NB4 (cell line): Measurements from ENCODE around the gene KLF16.

Experiments
- DNase-seq: peaks from one replicate; pipeline ENCODE4 v3.0.0; 2010; ENCODE audit warnings: low read depth
- H3K4me3 ChIP-seq: one replicate; pipeline ENCODE4 v1.5.1; 2011; ENCODE audit warnings: mild to moderate bottlenecking, low read depth, low read length, moderate library complexity
- MYC ChIP-seq: IDR thresholded peaks from 2 replicates; pipeline ENCODE4 v1.6.1; 2011; ENCODE audit warnings: low read depth, low read length
- POLR2A ChIP-seq: IDR thresholded peaks from 2 replicates; pipeline ENCODE4 v1.6.1; 2011; ENCODE audit warnings: mild to moderate bottlenecking; ENCODE audit not compliant: insufficient read length; ENCODE audit errors: extremely low read depth
- TF ChIP-seq, protein P1 (sequence below): IDR thresholded peaks from one replicate; pipeline ENCODE4 v1.5.1; 2012; ENCODE audit warnings: low read depth, low read length
- TF ChIP-seq, protein P2 (sequence below): IDR thresholded peaks from 2 replicates; pipeline ENCODE4 v1.6.1; 2011; ENCODE audit warnings: low read depth, low read length

The KLF16 gene

DNA sequence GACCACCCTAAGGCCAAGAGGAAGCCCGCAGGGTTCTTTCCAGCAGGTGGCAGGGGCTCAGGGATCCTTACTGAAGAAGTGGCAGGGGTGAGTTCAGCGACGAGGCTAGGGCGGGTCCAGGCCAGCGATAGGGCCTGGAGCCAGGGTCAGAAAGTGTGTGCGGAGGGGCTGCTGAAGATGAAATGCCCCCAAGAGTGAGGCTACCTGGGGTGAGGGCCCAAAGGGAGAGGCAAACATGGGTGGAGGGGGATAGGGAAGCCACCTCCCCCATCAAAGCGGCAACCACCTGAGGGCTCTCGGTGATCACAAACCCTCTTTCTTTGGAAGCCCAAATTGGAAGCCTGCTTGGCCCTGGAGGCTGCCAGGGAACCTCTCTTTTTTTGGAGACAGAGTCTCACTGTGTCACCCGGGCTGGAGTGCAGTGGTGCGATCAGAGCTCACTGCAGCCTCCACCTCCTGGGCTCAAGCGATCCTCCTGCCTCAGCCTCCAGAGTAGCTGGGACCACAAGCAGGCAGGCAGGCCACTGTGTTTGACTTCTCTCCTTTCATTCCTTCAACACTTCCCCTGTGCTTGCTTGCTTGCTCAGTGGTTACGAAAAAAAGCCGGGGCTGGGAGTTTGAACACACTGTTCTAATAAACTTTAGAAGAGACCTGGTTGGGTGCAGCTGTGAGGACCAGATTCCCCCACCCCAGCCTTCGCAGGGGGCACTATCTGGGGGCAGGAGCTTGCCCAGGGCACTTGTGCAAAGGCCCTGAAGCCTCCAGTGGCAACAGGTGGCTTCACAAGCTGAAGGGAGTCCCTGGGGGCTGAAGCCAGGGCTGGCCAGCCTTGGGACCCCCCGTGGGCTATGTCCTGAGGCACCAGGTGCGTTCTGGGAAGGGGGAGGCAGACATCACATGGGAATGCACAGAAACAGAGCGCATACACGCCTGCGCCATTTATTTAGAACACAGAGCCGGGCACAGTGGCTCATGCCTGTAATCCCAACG, 49.9 kb downstream of the KLF16 start:
- TF ChIP-seq POLR2A, result no peak
- TF ChIP-seq, protein P1, sequence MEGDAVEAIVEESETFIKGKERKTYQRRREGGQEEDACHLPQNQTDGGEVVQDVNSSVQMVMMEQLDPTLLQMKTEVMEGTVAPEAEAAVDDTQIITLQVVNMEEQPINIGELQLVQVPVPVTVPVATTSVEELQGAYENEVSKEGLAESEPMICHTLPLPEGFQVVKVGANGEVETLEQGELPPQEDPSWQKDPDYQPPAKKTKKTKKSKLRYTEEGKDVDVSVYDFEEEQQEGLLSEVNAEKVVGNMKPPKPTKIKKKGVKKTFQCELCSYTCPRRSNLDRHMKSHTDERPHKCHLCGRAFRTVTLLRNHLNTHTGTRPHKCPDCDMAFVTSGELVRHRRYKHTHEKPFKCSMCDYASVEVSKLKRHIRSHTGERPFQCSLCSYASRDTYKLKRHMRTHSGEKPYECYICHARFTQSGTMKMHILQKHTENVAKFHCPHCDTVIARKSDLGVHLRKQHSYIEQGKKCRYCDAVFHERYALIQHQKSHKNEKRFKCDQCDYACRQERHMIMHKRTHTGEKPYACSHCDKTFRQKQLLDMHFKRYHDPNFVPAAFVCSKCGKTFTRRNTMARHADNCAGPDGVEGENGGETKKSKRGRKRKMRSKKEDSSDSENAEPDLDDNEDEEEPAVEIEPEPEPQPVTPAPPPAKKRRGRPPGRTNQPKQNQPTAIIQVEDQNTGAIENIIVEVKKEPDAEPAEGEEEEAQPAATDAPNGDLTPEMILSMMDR, result no peak
- no peak for TF ChIP-seq MYC
- TF ChIP-seq, protein P2, sequence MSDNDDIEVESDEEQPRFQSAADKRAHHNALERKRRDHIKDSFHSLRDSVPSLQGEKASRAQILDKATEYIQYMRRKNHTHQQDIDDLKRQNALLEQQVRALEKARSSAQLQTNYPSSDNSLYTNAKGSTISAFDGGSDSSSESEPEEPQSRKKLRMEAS, result no peak
- no peak for DNase-seq
- H3K4me3 ChIP-seq, result peak overlapping the region; percentile 63

DNA sequence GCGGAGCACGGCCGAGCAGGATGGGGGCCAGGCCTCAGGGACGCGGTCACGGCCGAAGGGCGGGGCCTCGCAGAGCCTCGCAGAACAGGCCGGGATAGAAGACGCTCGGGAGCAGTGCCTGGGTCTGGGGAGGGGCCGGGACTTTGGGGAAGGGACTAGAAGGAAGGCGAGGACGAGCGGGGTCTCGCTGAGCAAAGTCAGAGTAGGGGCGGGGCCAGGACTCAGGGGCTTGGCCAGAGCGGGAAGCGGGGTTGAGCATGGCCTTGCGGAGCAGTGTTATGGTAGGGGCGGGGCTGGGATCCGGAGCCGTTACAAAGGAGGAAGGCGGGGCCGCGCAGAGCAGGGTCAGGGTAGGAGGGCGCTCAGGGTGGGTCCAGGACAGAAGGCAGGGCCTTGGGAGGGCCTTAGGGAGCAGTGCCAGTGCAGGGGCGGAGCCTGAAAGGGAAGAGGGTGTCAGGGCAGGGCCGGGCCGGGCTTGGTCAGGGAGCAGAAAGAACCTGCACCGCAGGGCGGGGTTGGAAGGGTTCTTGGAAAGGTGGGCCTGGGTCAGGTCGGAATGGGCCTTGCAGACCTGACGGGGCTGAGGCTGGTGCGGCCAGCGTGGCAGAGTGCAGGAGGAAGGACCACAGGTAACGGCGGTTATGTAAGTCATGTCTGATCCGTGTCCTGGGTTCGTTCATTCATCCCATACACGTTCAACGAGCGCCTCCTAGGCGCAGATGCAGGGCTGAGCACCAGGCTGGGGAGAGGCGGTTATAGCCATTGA, 50.8 kb downstream of the KLF16 start:
- H3K4me3 ChIP-seq, result peak overlapping the region; percentile 63
- TF ChIP-seq MYC (no peak), POLR2A (peak; percentile 35)
- TF ChIP-seq, protein P1, result peak; percentile 55
- TF ChIP-seq, protein P2, result 0 out of 2 replicates have a peak, but pooled peaks have one; percentile 20
- peak; percentile 96 for DNase-seq

DNA sequence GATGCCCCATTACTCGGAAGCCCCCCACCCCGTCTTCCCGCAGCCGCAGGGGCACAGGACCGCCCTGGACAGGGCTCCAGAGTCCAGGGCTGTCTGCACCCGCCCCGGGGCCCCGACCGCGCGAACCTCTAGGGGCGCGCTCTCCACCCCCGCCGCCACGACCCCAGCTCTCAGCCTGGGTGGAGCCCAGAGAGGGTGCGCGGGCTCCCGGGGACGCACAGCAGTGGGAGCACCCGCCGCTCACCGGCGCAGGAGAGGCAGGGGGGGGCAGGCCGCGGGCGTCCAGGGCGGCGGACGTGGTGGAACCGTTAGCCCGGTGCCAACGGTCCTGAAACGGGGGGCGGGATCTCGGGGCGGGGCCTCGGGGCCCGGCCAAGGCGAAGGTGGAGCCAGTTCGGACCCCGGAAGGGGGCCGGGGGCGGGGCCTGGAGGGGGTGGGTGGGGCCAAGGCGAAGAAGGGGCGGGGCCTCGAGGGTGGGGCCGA, 51.4 kb downstream of the KLF16 start, which contains the start of gene ATP8B3:
ATP8B3 (minus strand) TSS at position 335 of the 484 bp plus-strand sequence. CDS start 540 bp downstream, outside the sequence.
- TF ChIP-seq, protein P1, result no peak
- peak; percentile 21 for TF ChIP-seq POLR2A
- TF ChIP-seq, protein P2, result no peak
- peak within 1 kb of the TSS; percentile 63 for H3K4me3 ChIP-seq
- no peak for DNase-seq

DNA sequence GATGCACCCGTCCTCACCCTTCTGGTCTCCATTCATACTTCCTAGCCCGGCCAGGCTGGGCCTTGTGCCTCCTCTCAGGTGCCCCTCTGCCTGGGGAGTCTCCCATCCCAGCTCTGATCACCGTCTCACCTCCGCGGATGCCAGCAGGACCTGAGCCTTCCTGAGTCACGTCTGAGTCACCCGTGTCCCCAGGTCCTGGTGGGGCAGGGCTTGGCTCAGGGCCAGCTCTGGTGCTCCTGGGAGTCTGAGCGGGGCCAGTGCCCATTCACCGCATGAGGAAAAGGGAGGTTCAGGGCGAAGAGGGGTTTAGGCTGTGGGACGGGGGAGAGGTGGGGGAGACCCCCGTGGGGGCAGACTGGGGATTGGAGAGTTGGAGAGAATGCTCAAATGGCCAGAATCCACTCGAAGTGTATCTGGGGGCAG, 51.9 kb downstream of the KLF16 start:
- peak; percentile 55 for DNase-seq
- no peak for TF ChIP-seq MYC
- TF ChIP-seq, protein P1, result no peak
- TF ChIP-seq POLR2A, result no peak
- TF ChIP-seq, protein P2, result no peak

DNA sequence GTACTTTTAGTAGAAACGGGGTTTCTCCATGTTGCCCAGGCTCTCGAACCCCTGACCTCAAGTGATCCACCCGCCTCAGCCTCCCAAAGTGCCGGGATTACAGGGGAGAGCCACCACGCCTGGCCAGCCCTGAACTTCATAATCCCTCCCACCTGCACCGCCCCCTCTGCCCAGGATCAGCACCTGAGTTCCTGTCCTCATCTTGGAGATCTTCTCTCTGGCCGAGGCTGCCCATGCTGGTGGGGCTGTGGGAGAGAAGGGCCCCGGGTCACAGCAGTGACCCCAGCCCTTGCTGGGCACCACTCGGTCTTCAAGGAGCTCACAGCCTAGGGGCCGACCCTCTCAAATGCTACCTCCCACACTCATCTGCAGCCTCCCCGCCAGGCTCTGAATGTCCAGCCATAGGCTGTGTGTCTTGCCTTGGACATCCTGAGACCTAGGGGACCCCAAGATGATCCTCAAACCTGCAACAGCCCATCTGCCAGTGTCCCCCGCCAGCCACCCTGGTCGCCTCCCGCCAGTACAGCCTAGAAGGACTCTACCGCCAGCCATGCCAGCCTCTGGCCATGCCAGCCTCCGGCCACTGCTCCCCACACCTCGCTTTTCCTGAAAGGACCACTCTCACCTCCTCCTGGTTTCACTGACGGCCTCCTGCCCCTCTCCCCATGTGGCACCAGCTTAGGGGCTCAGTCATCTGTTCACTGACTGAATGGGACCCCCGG, 52.8 kb downstream of the KLF16 start:
- TF ChIP-seq POLR2A, result no peak
- TF ChIP-seq, protein P2, result no peak
- TF ChIP-seq, protein P1, result no peak
- TF ChIP-seq MYC, result no peak
- no peak for DNase-seq
- no peak overlapping the region for H3K4me3 ChIP-seq

More for the DNA sequence above, 51.9 kb downstream of the KLF16 start:
- peak overlapping the region; percentile 57 for H3K4me3 ChIP-seq
